OCI-LY7 (cell line): ENCODE measurements around the gene BCAT1. TPM values are rescaled to one million over a fixed set of nuclear protein-coding genes. Genes with fewer than 3 reads are reported as not detected.

Source experiments
- BruUV-seq: library from RNA; stranded (reverse); fragments of 400-500 nt; replicated peaks from 2 replicates; lab custom pipeline; 2021; lab: Mats Ljungman, UMichigan
- CTCF ChIA-PET: fragments of 300-600 bp; sonication (Branson Sonifier 250); formaldehyde crosslinking; loops from one replicate; lab custom pipeline; 2022; ENCODE audit warnings: antibody characterized with exemption; ENCODE audit not compliant: unreplicated experiment; lab: Charles Lee
- POLR2A ChIA-PET: fragments of 300-600 bp; sonication (Branson Sonifier 250); formaldehyde crosslinking; loops from one replicate; lab custom pipeline; 2022; ENCODE audit warnings: antibody characterized with exemption; lab: Charles Lee
- DNase-seq: peaks from one replicate; pipeline ENCODE4 v3.0.0-alpha.2; 2015; ENCODE audit warnings: low spot score
- H2AFZ ChIP-seq: fragments of 200-600 bp; sonication (generic), shearing (Covaris generic); 2 replicates; pipeline ENCODE4 v1.6.1; 2014; ENCODE audit warnings: mild to moderate bottlenecking, antibody characterized with exemption, low read length, moderate library complexity
- H3K27ac ChIP-seq: fragments of 200-600 bp; sonication (generic); 2 replicates; pipeline ENCODE4 v1.5.1; 2014; ENCODE audit warnings: mixed run types, low read depth, mild to moderate bottlenecking, moderate library complexity, low read length, inconsistent platforms; ENCODE audit not compliant: poor library complexity, severe bottlenecking
- H3K36me3 ChIP-seq: fragments of 200-600 bp; sonication (generic); 2 replicates; pipeline ENCODE4 v1.6.1; 2014; ENCODE audit warnings: mild to moderate bottlenecking, antibody characterized with exemption, low read length, moderate library complexity, mixed read lengths; ENCODE audit not compliant: insufficient read depth
- H3K4me1 ChIP-seq: fragments of 200-600 bp; sonication (generic); 2 replicates; pipeline ENCODE4 v1.5.1; 2014; ENCODE audit warnings: mild to moderate bottlenecking, low read length; ENCODE audit not compliant: insufficient read depth, poor library complexity, severe bottlenecking
- H3K4me2 ChIP-seq: fragments of 200-600 bp; sonication (generic); 2 replicates; pipeline ENCODE4 v1.6.1; 2014; ENCODE audit warnings: mild to moderate bottlenecking, low read length
- H3K4me3 ChIP-seq: fragments of 200-600 bp; sonication (generic); 2 replicates; pipeline ENCODE4 v1.5.1; 2014; ENCODE audit warnings: mild to moderate bottlenecking, low read depth, low read length; ENCODE audit not compliant: poor library complexity, severe bottlenecking
- H3K79me2 ChIP-seq: fragments of 200-600 bp; sonication (generic); 2 replicates; pipeline ENCODE4 v1.6.1; 2016; ENCODE audit warnings: low read depth, mild to moderate bottlenecking, low read length, moderate library complexity, mixed read lengths; ENCODE audit not compliant: insufficient read depth
- H3K9me2 ChIP-seq: fragments of 200-600 bp; sonication (generic); 2 replicates; pipeline ENCODE4 v1.6.1; 2016; ENCODE audit warnings: mild to moderate bottlenecking, low read length, mixed read lengths; ENCODE audit not compliant: insufficient read depth
- H3K9me3 ChIP-seq: fragments of 200-600 bp; sonication (generic); 2 replicates; pipeline ENCODE4 v1.6.1; 2014; ENCODE audit warnings: mild to moderate bottlenecking, mixed run types, low read length, mixed read lengths
- H4K20me1 ChIP-seq: fragments of 200-600 bp; sonication (generic); 2 replicates; pipeline ENCODE4 v1.6.1; 2014; ENCODE audit warnings: mild to moderate bottlenecking, antibody characterized with exemption, low read length, moderate library complexity, mixed read lengths; ENCODE audit not compliant: insufficient read depth
- EZH2phosphoT487 ChIP-seq: fragments of 200-600 bp; sonication (generic); IDR thresholded peaks from 2 replicates; pipeline ENCODE4 v1.6.1; 2018; ENCODE audit warnings: low read depth, borderline replicate concordance, mild to moderate bottlenecking, mixed run types, antibody characterized with exemption, low read length, moderate library complexity, mixed read lengths
- intact Hi-C: fragments of 100-400 bp; cut with micrococcal nuclease; formaldehyde crosslinking; loops from one replicate; pipeline ENCODE4 v1.10.0; 2022; ENCODE audit not compliant: unreplicated experiment
- total RNA-seq, 2 experiments: library from RNA; depleted of rRNA in 1 of 2; stranded (reverse); fragments of >200 nt in 1 of 2; shearing (Covaris generic) in 1 of 2; gene quantifications; 2 replicates each; pipeline ENCODE4 v1.2.3, GENCODE V29; 2014 to 2022
- TF ChIP-seq, protein P1 (sequence below): fragments of 200-600 bp; sonication (generic); conservative IDR thresholded peaks from 2 replicates; pipeline ENCODE4 v1.5.1; 2014; ENCODE audit warnings: mild to moderate bottlenecking, antibody characterized with exemption, low read length, moderate library complexity, mixed read lengths

BCAT1 gene
- total RNA-seq, 2 experiments from 2014 or later: 121 to 207 TPM

DNA sequence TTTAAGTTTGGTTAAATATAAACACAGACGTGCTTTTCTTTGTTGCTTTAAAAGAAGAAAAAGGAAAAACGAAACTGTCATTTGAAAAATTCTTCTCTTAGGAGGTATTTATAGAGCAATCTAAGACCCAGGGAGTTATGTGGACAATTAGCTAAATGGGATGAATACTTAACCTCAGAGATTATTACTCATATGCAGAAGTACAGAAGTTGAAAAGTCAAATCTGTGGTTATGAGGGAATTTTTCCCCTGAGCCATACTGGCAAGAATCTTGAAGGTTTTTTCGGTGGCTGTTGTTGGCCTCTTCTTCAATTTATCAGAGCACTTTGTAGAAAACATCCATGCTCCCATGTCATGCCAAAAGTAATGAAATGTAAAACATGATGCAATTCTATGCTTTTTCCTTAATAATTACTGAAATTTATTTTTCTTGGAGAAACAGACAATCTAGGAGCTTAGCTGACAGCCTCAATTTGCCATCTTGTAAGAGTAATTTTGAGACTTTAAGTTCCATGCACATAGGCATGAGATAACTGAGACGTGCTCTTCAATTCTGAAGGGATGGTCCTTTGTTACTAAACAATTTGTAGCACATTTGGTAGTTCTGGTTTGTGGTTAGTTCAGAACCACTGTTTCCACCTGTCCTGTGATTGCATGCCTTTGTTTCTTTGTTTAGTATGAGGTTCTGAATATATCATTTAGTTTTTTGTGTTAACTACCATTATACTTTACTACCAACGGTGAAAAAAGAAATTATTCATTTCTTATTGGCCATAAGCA is 126.6 kb downstream of the BCAT1 start:
- no peak overlapping the region for H3K27ac ChIP-seq
- no peak for TF ChIP-seq EZH2phosphoT487
- TF ChIP-seq, protein P1, sequence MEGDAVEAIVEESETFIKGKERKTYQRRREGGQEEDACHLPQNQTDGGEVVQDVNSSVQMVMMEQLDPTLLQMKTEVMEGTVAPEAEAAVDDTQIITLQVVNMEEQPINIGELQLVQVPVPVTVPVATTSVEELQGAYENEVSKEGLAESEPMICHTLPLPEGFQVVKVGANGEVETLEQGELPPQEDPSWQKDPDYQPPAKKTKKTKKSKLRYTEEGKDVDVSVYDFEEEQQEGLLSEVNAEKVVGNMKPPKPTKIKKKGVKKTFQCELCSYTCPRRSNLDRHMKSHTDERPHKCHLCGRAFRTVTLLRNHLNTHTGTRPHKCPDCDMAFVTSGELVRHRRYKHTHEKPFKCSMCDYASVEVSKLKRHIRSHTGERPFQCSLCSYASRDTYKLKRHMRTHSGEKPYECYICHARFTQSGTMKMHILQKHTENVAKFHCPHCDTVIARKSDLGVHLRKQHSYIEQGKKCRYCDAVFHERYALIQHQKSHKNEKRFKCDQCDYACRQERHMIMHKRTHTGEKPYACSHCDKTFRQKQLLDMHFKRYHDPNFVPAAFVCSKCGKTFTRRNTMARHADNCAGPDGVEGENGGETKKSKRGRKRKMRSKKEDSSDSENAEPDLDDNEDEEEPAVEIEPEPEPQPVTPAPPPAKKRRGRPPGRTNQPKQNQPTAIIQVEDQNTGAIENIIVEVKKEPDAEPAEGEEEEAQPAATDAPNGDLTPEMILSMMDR: no peak
- intact Hi-C loops: no loop called here
- no peak overlapping the region for H2AFZ ChIP-seq
- DNase-seq: no peak
- no peaks in the 10 kb centered on the region for H3K9me2 ChIP-seq
- no peaks in the 10 kb centered on the region for H3K79me2 ChIP-seq
- BruUV-seq: no TSS peak
- H4K20me1 ChIP-seq: no peaks in the 10 kb centered on the region
- no peaks in the 10 kb centered on the region for H3K4me1 ChIP-seq
- no peaks in the 10 kb centered on the region for H3K9me3 ChIP-seq
- ChIA-PET POLR2A (interaction anchor here (0.6 kb wide), 2 partner anchors 663 to 993 kb away, joined by 3 to 4 read pairs; no protein-coding TSS in a partner anchor), CTCF (no interaction called here)
- H3K4me2 ChIP-seq: no peak overlapping the region
- H3K36me3 ChIP-seq: peaks cover 93% of the 10 kb centered on the region
- no peak overlapping the region for H3K4me3 ChIP-seq

DNA sequence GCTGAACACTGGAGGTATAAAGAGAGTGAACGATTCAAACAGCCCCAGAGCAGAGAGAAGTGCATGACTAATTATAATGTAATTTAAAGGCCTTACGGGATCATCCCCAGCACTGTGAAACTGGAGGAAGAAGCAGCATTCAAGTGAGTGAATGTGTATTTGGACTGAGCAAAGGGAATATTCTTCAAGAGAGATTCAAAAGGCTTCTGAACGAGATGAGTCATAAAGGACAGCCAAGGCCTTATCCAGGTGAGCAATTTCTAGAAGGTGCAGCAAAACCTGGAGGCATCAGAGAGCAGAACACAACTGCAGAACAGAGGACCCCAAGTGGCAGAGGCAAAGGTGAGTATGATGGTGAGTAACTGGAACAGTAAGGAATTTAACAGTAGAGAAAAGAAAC is 127.2 kb downstream of the BCAT1 start:
- no peak overlapping the region for H3K27ac ChIP-seq
- POLR2A ChIA-PET: interaction anchor here (0.6 kb wide), 1 partner anchor 663 kb away, joined by 3 read pairs; no protein-coding TSS in a partner anchor

More for the DNA sequence above, 127.2 kb downstream of the BCAT1 start:
- H3K79me2 ChIP-seq: no peaks in the 10 kb centered on the region
- TF ChIP-seq, protein P1: no peak
- TF ChIP-seq EZH2phosphoT487: no peak
- H3K4me3 ChIP-seq: no peak overlapping the region
- intact Hi-C loops: no loop called here
- H4K20me1 ChIP-seq: no peaks in the 10 kb centered on the region
- DNase-seq: no peak
- no peak overlapping the region for H2AFZ ChIP-seq
- no peaks in the 10 kb centered on the region for H3K9me2 ChIP-seq
- CTCF ChIA-PET: no interaction called here
- H3K4me2 ChIP-seq: no peak overlapping the region
- H3K36me3 ChIP-seq: peaks cover 93% of the 10 kb centered on the region
- no peaks in the 10 kb centered on the region for H3K4me1 ChIP-seq
- BruUV-seq: no TSS peak
- no peaks in the 10 kb centered on the region for H3K9me3 ChIP-seq
